Fibroblast of villous mesenchyme (primary cell): ENCODE data around the gene PLEKHA7. TPM values are rescaled to one million over a fixed set of nuclear protein-coding genes. Genes with fewer than 3 reads are reported as not detected.

Experiments
- DNase-seq: peaks from one replicate; pipeline ENCODE4 v3.0.0-alpha.2; 2010; ENCODE audit warnings: low read depth
- H3K4me3 ChIP-seq: 2 replicates; pipeline ENCODE4 v1.5.1; 2011; ENCODE audit warnings: low read depth, mild to moderate bottlenecking, low read length
- total RNA-seq: library from RNA; depleted of rRNA; stranded (reverse); fragments of >200 nt; gene quantifications from 2 replicates; pipeline ENCODE4 v1.2.3, GENCODE V29; 2012
- TF ChIP-seq, protein P1 (sequence below): IDR thresholded peaks from 2 replicates; pipeline ENCODE4 v1.5.1; 2012; ENCODE audit warnings: low read depth, mild to moderate bottlenecking, low read length; ENCODE audit not compliant: insufficient read depth

The PLEKHA7 gene
- total RNA-seq, 1 donor: 0.86 TPM

DNA sequence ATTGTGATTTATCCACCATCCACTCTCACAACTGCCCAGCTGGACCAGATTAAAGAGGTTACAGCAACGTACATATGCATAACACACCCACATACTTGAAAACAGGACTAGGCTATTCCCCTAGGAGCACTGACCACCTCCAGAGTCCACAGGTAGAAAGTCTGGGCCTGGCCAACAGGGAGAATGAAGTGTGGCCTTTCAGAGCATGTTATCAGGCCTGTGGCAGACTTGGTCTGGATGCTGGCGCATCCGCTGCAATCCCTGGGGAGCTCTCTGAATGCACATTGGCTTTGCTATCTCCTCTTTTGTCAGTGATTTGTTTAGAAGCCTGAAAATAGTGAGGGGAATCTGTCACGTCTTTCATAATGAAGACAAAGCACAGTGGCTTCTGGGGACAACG is 189.1 kb downstream of the PLEKHA7 start:
- TF ChIP-seq, protein P1, sequence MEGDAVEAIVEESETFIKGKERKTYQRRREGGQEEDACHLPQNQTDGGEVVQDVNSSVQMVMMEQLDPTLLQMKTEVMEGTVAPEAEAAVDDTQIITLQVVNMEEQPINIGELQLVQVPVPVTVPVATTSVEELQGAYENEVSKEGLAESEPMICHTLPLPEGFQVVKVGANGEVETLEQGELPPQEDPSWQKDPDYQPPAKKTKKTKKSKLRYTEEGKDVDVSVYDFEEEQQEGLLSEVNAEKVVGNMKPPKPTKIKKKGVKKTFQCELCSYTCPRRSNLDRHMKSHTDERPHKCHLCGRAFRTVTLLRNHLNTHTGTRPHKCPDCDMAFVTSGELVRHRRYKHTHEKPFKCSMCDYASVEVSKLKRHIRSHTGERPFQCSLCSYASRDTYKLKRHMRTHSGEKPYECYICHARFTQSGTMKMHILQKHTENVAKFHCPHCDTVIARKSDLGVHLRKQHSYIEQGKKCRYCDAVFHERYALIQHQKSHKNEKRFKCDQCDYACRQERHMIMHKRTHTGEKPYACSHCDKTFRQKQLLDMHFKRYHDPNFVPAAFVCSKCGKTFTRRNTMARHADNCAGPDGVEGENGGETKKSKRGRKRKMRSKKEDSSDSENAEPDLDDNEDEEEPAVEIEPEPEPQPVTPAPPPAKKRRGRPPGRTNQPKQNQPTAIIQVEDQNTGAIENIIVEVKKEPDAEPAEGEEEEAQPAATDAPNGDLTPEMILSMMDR: no peak
- DNase-seq: no peak
- no peak overlapping the region for H3K4me3 ChIP-seq

DNA sequence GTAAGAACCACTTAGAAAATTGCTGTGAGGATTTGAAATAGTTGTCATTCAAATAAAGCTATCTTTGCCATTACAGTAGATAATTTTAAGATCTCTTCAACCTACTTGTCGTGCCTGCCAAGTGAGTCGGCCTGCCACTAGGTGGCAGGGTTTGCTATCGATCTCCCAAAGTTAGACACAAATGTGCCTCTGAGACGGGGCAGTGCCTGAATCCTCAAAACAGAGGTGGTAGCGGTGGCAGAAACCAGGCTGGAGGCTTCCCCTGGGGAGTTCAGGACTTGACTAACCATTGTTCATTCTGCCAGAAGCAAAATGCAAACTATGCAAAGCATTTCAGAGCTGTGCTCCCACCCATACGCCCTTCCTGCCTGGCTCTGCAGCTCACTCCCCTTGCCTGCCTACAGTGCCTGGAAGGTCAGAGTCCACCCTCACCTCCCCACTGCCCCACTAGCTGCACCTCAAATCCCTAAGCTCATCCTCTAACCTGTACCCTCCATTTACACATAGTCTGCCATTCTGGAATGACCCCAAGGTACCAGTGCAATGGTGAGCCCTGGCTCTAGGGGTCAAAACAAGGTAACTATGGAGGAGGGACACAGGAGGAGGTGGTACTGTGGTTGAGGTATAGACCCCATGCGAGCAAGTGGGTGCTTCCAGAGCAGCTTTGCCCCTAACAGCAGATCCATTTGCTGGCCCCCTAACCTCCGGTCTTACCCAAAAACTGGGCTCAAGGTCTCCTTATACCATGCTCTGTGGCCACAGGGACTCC is 193.7 kb downstream of the PLEKHA7 start:
- DNase-seq: peak; percentile 76
- H3K4me3 ChIP-seq: no peak overlapping the region
- TF ChIP-seq, protein P1: peak; percentile 94

DNA sequence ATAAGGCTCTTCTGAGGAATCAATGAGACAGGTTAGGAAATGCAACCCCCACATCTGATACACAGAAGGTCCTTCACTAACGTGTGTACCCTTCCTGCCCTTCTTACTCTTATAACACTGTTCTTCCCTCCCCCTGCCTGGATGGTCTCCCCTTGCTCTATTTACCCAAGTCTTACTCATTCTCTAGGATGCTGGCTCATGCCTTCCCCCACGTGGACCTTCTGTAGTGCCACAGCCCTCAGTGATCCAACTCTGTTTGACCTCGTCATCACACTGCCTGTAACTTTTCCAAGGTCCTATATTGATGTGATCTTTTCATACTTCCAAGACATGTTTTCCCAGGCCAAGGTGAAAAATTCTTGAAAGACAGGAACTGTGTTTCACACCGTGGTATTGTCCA is 195.9 kb downstream of the PLEKHA7 start:
- TF ChIP-seq, protein P1: no peak
- no peak for DNase-seq
- no peak overlapping the region for H3K4me3 ChIP-seq

DNA sequence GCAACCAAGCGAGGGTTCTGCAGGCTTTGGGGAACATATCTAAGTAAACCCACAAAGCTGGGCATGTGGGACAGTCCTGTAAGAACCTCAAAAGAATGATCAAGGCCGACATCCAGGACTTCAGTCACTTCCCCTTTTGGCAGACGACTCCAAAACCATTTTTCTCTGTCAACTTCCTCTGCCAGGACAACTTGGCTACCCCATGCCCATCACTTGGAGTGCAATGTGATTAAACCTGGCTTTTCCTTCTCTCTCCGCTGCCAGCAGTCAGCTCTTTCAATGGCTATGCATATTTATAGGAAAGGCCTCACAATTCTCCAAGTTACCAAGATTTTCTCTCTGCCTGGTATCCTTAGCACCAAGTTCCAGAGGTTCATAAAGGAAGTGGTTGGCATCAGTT is 196.9 kb downstream of the PLEKHA7 start:
- no peak overlapping the region for H3K4me3 ChIP-seq
- DNase-seq: no peak
- TF ChIP-seq, protein P1: no peak

DNA sequence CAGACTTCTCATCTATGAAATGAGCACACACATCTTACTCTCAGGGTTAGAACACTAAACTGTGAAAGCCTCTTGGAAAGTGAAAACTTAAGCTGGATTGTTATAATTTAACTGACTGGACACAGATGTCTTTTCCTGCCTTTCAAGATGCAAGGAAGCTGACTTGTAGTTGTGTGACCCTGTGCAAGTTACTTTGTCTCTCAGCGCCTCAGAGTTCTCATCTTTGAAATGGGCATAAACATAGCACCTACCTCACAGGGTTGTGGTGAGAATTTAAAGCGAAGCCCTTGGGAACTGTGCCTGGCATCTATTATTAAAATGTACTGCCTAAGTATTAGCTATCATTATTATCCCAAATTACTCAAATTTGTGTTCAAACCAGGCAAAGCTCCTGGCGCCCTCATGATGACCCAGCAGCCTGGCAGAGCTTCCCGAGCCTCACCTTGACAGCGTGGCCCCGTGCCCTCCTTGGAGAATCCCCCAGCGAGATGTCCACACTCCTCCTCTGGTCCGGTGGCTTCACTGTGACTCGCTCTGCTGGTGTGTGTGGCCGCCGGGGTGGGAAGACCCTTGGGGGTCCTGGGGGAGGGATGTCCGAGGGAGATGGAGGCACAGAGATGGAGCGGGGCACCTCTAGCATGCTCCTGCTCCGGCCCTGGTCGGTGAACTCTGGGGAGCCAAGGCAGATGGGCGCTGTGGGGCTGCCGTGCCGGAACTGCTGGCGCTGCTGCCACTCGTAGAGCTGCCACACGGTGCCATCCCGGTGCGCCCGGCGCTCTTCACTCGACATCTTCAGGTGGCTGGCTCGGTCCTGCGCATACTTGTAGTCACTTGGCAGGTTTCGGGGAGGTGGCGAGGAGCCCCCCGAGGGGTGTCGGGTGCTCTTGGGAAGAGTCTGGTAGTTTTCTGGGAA is 197.6 kb downstream of the PLEKHA7 start:
- H3K4me3 ChIP-seq: no peak overlapping the region
- TF ChIP-seq, protein P1: no peak
- no peak for DNase-seq

DNA sequence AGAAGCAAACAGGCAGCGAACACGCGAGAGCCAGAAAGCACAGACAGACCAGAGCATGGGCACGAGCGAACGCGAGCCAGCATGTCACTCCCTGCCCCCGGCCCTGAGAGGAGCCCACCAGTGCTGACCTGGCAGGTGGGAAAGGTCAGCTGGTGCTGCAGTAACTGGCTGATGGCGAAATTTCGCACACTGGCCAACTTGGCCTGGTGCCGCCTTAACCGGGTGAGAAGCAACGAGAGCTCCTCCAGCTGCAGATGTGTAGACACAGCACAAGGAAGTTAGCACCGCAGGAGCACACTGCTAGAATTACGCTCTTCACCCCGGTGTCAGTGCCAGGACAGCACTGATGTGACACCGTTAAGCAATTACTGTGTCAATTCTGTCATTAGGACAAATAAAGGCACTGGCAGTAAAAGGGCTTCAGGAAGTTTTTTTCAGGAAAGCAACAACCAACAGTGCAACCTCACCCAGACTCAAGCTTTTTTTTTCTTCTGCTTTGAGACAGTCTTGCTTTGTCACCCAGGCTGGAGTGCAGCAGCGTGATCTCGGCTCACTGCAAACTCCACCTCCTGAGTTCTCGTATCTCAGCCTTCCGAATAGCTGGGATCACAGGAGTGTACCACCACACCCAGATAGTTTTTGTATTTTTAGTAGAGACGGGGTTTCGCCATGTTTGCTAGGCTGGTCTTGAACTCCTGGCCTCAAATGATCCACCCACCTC is 199.0 kb downstream of the PLEKHA7 start:
- H3K4me3 ChIP-seq: no peak overlapping the region
- peak; percentile 44 for DNase-seq
- TF ChIP-seq, protein P1: no peak
